Measurements from ENCODE around the gene MRPL50. TPM values are rescaled to one million over a fixed set of nuclear protein-coding genes. Genes with fewer than 3 reads are reported as not detected.

The MRPL50 gene
- total and polyA plus RNA-seq, 2 experiments from 2014 or later, result 25.5 to 59.0 TPM

- ATAC-seq, result no peak
- H4K20me1 ChIP-seq (replicated peaks; ENCODE audit: insufficient read depth), result no peaks in the 10 kb centered on the region
- H3K27me3 ChIP-seq (ENCODE audit: insufficient read depth), result no peaks in the 10 kb centered on the region
- no peaks in the 10 kb centered on the region for H3K4me1 ChIP-seq (ENCODE audit: insufficient read depth)
- Mint-ChIP-seq H3K27me3 (ENCODE audit: insufficient read depth, low read depth, poor library complexity) (no peaks in the 10 kb centered on the region), H3K36me3 (ENCODE audit: low read depth) (no peaks in the 10 kb centered on the region), H3K4me1 (peaks cover 6% of the 10 kb centered on the region; the same call in 2 of the 3 replicates), H3K27ac (no peak overlapping the region), H3K9me3 (peaks cover 5% of the 10 kb centered on the region; the same call in 2 of the 3 replicates), H3K4me3 (no peak overlapping the region)
- no peak overlapping the region for H3K4me3 ChIP-seq
- no peak overlapping the region for H3K27ac ChIP-seq (ENCODE audit: low read depth)
- DNase-seq (ENCODE audit: low spot score), result no peak
- no peak for TF ChIP-seq STAT1 (IDR thresholded peaks at IDR 0.05; ENCODE audit: unreplicated experiment)
- TF ChIP-seq EZH2 (IDR thresholded peaks at IDR 0.05; ENCODE audit: low read depth, unreplicated experiment), result no peak
- no peak for TF ChIP-seq POLR2AphosphoS5 (IDR thresholded peaks at IDR 0.05; ENCODE audit: low read depth)
- TF ChIP-seq ZNF331 (CRISPR knock-in tag; IDR thresholded peaks at IDR 0.05; ENCODE audit: low read depth), result no peak
- no peak for TF ChIP-seq ZNF462 (CRISPR knock-in tag; IDR thresholded peaks at IDR 0.05)
- TF ChIP-seq ZNF114 (CRISPR knock-in tag; IDR thresholded peaks at IDR 0.05), result no peak
- no peaks in the 10 kb centered on the region for H3K36me3 ChIP-seq (ENCODE audit: insufficient read depth)
- H3K9me2 ChIP-seq (ENCODE audit: insufficient read depth), result no peaks in the 10 kb centered on the region
- H3K79me2 ChIP-seq (replicated peaks; ENCODE audit: insufficient read depth), result no peaks in the 10 kb centered on the region
- H2AFZ ChIP-seq, result no peak overlapping the region
- H3K4me2 ChIP-seq, result no peak overlapping the region
- H3F3A ChIP-seq (replicated peaks; ENCODE audit: low read depth), result no peaks in the 10 kb centered on the region
Measured at GRCh38 chr9:101418518-101419430, 20.4 kb upstream of the MRPL50 start.

All from GM23338 (cell line).